Measurements from ENCODE around the gene ATF7IP.
A peak's percentile ranks its signal among the peaks of the same experiment; 100 is the strongest.

- TF ChIP-seq POLR2AphosphoS5 (IDR thresholded peaks at IDR 0.05; ENCODE audit: low read depth, low read length) (no peak), TAF1 (IDR thresholded peaks at IDR 0.05; ENCODE audit: low read depth, low read length) (no peak), POLR2A (IDR thresholded peaks at IDR 0.05; ENCODE audit: low read depth, low read length) (peak; percentile 50; the same call in 1 of the 2 replicates), SPI1 (IDR thresholded peaks at IDR 0.05; ENCODE audit: low read depth, low read length) (no peak)
Measured at GRCh38 chr12:14394317-14395073, 29.0 kb downstream of the ATF7IP start.

All from GM12891 (cell line).